PFSK-1 (cell line): ENCODE measurements around the gene CELSR1.

Experiments
- FOXP2 ChIP-seq: optimal IDR thresholded peaks from 2 replicates; pipeline ENCODE3; 2011; ENCODE audit warnings: borderline replicate concordance, control low read depth, inconsistent platforms; ENCODE audit not compliant: insufficient read depth; ENCODE audit errors: extremely low read length, extremely low read depth
- POLR2AphosphoS5 ChIP-seq: IDR thresholded peaks from 2 replicates; pipeline ENCODE4 v1.6.1; 2012; ENCODE audit warnings: low read depth, mild to moderate bottlenecking, control low read depth, low read length, moderate library complexity
- SIN3A ChIP-seq: IDR thresholded peaks from 2 replicates; pipeline ENCODE4 v1.6.1; 2012; ENCODE audit warnings: mild to moderate bottlenecking, low read length, moderate library complexity, borderline replicate concordance; ENCODE audit not compliant: insufficient read depth
- TAF1 ChIP-seq: IDR thresholded peaks from 2 replicates; pipeline ENCODE4 v1.6.1; 2012; ENCODE audit warnings: low read length, control low read depth, borderline replicate concordance; ENCODE audit not compliant: insufficient read depth
- TF ChIP-seq, protein P1 (sequence below), 2 experiments: IDR thresholded peaks; 2 replicates each; pipeline versions ENCODE4 v1.6.1 to v1.8.0; 2011 to 2012; ENCODE audit warnings: low read depth in 2 of 2, low read length in 2 of 2, control low read depth in 1 of 2, inconsistent platforms in 1 of 2, mild to moderate bottlenecking in 1 of 2, moderate library complexity in 1 of 2; ENCODE audit not compliant: insufficient read depth in 1 of 2

The CELSR1 gene

DNA sequence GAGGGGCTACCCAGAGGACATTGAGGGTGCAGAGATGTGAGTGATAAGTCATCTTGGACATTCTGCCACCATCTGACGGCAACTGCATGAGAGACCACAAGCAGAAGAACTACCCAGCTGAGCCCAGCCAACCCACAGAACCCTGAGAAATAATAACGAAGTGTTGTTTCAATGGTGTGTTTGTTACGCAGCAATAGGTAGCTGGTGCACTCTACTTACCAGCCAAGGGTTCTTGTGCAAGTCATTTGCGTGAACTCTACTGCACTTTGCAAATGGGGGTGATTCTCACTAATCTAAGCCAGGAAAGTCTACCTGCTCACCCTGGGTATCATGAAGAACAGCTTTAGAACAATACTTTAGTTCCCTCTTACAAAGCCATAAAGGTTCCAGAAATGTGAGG is 15.8 kb upstream of the CELSR1 start:
- TF ChIP-seq FOXP2 (no peak), SIN3A (no peak), TAF1 (no peak), POLR2AphosphoS5 (no peak)
- TF ChIP-seq, protein P1, sequence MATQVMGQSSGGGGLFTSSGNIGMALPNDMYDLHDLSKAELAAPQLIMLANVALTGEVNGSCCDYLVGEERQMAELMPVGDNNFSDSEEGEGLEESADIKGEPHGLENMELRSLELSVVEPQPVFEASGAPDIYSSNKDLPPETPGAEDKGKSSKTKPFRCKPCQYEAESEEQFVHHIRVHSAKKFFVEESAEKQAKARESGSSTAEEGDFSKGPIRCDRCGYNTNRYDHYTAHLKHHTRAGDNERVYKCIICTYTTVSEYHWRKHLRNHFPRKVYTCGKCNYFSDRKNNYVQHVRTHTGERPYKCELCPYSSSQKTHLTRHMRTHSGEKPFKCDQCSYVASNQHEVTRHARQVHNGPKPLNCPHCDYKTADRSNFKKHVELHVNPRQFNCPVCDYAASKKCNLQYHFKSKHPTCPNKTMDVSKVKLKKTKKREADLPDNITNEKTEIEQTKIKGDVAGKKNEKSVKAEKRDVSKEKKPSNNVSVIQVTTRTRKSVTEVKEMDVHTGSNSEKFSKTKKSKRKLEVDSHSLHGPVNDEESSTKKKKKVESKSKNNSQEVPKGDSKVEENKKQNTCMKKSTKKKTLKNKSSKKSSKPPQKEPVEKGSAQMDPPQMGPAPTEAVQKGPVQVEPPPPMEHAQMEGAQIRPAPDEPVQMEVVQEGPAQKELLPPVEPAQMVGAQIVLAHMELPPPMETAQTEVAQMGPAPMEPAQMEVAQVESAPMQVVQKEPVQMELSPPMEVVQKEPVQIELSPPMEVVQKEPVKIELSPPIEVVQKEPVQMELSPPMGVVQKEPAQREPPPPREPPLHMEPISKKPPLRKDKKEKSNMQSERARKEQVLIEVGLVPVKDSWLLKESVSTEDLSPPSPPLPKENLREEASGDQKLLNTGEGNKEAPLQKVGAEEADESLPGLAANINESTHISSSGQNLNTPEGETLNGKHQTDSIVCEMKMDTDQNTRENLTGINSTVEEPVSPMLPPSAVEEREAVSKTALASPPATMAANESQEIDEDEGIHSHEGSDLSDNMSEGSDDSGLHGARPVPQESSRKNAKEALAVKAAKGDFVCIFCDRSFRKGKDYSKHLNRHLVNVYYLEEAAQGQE (IDR thresholded peaks at IDR 0.05; ENCODE audit: insufficient read depth in 1 of 2, low read depth in 2 of 2, low read length in 2 of 2), result no peak

DNA sequence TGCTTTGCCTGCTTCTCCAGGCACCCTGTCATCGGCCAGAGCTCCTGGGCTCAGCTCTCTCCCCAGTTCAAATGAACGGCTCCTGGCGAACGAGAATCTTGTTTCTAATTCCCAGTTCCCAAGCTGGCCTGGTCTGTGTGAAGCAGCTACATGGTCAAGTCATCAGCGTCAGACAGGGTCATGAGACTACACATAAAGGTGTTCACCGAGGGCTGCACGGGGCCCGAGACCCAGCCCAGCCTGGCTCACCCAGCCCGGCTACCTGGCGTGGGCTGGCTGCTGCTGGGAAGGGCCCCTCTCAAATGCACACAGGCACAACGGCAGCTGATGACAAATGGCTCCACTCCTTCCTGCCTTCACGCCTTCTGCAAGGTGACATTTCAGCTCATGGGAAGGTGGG is 14.6 kb upstream of the CELSR1 start:
- no peak for TF ChIP-seq SIN3A
- TF ChIP-seq TAF1, result no peak
- TF ChIP-seq, protein P1 (IDR thresholded peaks at IDR 0.05; ENCODE audit: insufficient read depth in 1 of 2, low read depth in 2 of 2, low read length in 2 of 2), result no peak

DNA sequence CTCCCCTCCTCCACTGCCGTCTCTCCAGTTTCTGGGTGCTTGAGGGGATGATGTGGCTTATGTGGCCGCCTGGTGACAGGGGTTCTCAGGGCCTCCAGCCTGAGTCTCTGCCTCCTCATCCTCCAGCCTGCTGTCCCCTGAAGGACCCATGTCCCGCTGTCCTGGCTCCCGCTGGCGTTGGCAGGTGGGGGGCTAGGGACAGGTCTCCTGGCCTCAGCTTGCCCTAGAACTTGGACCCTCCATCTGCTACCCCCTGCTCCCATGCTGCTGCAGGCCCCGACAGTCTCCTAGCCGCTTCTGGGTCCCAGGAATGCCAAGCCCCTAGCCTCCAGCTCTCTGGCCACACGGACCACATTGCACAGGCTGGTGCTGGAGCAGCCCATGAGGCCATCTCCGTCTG is 13.9 kb upstream of the CELSR1 start:
- TF ChIP-seq TAF1 (no peak), FOXP2 (no peak), POLR2AphosphoS5 (no peak)

DNA sequence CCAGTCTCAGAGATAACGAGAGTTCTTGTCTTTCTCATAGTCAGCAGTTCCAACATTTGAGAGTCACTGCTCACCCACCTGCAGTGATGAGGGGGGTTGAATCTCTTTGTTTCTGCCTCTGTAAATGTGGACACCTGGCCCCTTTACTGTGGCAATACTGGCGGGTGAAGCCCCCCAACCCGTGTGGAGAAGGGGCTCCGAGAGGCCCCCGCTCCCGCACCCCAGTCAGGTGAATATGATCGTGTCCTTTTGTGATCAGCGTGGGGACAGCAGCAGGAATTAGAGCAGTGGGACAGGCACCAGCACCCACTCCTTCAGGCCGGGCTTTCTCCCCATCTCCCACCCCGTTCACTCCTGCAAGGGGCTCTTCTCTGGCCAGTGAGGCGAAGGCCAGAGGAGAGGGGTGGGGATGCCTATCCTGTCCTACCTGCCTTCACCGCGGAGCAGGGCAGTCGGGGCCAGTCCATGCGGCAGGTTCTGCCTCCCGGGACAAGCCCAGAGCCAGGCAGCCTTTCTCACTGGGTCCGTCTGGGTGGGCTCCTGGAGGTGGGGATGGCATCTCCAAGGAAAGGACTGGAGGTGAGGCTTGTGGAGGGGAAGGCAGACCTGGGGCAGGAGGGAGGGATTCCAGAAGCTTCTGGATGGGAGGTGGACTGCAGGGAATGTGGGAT is 12.7 kb upstream of the CELSR1 start:
- TF ChIP-seq FOXP2 (no peak), TAF1 (no peak)
- TF ChIP-seq, protein P1 (IDR thresholded peaks at IDR 0.05; ENCODE audit: insufficient read depth in 1 of 2, low read depth in 2 of 2, low read length in 2 of 2), result no peak

DNA sequence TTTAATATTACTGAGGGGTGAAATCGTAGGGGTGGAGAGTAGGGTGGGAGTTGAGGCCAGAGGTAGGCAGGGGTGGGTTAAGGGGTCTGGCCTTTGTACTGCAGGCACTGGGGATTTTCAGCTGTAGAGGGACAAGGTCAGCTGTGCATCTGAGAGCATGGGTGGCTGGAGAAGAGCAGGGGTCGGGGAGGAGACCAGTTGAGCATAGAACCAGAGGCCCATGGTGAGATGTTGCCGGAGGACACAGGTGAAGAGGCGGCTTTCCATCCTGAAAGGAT is 12.1 kb upstream of the CELSR1 start:
- TF ChIP-seq POLR2AphosphoS5 (no peak), SIN3A (no peak), FOXP2 (no peak), TAF1 (no peak)
- TF ChIP-seq, protein P1 (IDR thresholded peaks at IDR 0.05; ENCODE audit: insufficient read depth in 1 of 2, low read depth in 2 of 2, low read length in 2 of 2), result no peak

DNA sequence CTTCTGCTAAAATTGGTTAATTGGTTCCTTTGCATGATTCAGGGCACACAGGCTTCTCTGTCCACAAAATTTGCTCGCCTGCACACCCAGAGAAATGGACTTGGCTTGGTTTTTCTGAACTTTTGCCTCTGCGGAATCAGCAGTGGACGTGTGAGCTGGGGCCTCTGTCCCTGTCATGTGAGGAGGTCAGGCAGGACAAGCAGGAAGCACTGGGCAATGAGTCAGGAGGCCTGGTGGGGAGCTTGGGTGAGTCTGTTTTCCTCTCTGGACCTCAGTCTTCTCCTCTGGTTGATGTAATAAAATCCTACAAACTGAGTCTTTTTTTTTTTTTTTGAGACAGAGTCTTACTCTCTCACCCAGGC is 10.4 kb upstream of the CELSR1 start:
- TF ChIP-seq SIN3A (no peak), POLR2AphosphoS5 (no peak), TAF1 (no peak), FOXP2 (no peak)
- TF ChIP-seq, protein P1 (IDR thresholded peaks at IDR 0.05; ENCODE audit: insufficient read depth in 1 of 2, low read depth in 2 of 2, low read length in 2 of 2), result no peak
